Smooth muscle cell (in vitro differentiated cells): Measurements from ENCODE around the gene SULF2. TPM values are rescaled to one million over a fixed set of nuclear protein-coding genes. Genes with fewer than 3 reads are reported as not detected.

Experiments
- DNase-seq: peaks from one replicate; lab custom pipeline; 2025; ENCODE audit not compliant: unreplicated experiment; lab: John Stamatoyannopoulos, UW
- H2AFZ ChIP-seq: fragments of 200-600 bp; sonication (generic); 2 replicates; pipeline ENCODE4 v1.6.0; 2016; ENCODE audit warnings: antibody characterized with exemption, low read depth, mild to moderate bottlenecking
- H3F3A ChIP-seq: fragments of 200-600 bp; sonication (generic); 2 replicates; pipeline ENCODE4 v1.6.0; 2017; ENCODE audit warnings: antibody characterized with exemption, low read depth
- H3K27ac ChIP-seq: fragments of 200-600 bp; sonication (generic); 2 replicates; pipeline ENCODE4 v1.5.1; 2016; ENCODE audit warnings: low read depth, mild to moderate bottlenecking
- H3K27me3 ChIP-seq: fragments of 200-600 bp; sonication (generic); 2 replicates; pipeline ENCODE4 v1.6.1; 2016; ENCODE audit warnings: low read depth, mild to moderate bottlenecking
- H3K36me3 ChIP-seq: fragments of 200-600 bp; sonication (generic); 2 replicates; pipeline ENCODE4 v1.5.1; 2016; ENCODE audit warnings: low read depth
- H3K4me1 ChIP-seq: fragments of 200-600 bp; sonication (generic); 2 replicates; pipeline ENCODE4 v1.5.1; 2016; ENCODE audit warnings: low read depth
- H3K4me2 ChIP-seq: fragments of 200-600 bp; sonication (generic); 2 replicates; pipeline ENCODE4 v1.6.0; 2016; ENCODE audit warnings: mild to moderate bottlenecking
- H3K4me3 ChIP-seq: fragments of 200-600 bp; sonication (generic); 2 replicates; pipeline ENCODE4 v1.5.1; 2016; ENCODE audit warnings: mild to moderate bottlenecking
- H3K79me2 ChIP-seq: fragments of 200-600 bp; sonication (generic); 2 replicates; pipeline ENCODE4 v1.6.0; 2016; ENCODE audit warnings: low read depth, mild to moderate bottlenecking
- H3K9ac ChIP-seq: fragments of 200-600 bp; sonication (generic); 2 replicates; pipeline ENCODE4 v1.6.0; 2016; ENCODE audit warnings: low read depth
- H3K9me3 ChIP-seq: fragments of 200-600 bp; sonication (generic); replicated peaks from 2 replicates; pipeline ENCODE4 v1.5.1; 2016; ENCODE audit warnings: low read depth
- H4K20me1 ChIP-seq: fragments of 200-600 bp; sonication (generic); 2 replicates; pipeline ENCODE4 v1.6.0; 2016; ENCODE audit warnings: low read depth
- WGBS: methylation state at CpG from one replicate; pipeline ENCODE4 v1.1.7; 2016; ENCODE audit warnings: low lambda C conversion rate; 5-methylcytosine and 5-hydroxymethylcytosine counted together
- polyA plus RNA-seq: library from polyadenylated mRNA; unstranded; fragments of >200 nt; fragmentation: Nextera tagmentation; extraction: Ambion mirVana; gene quantifications from 2 replicates; pipeline ENCODE4 v1.2.1, GENCODE V29; 2016
- total RNA-seq: library from RNA; depleted of rRNA; stranded (reverse); fragments of >200 nt; gene quantifications from 2 replicates; pipeline ENCODE4 v1.2.3, GENCODE V29; 2014
- TF ChIP-seq, protein P1 (sequence below): fragments of 200-600 bp; sonication (generic); IDR thresholded peaks from 2 replicates; pipeline ENCODE4 v1.5.1; 2017; ENCODE audit warnings: borderline replicate concordance, mild to moderate bottlenecking, antibody characterized with exemption; ENCODE audit not compliant: insufficient read depth, poor library complexity, severe bottlenecking

The SULF2 gene
- total and polyA plus RNA-seq, 2 experiments from 2014 or later = 109 to 144 TPM

DNA sequence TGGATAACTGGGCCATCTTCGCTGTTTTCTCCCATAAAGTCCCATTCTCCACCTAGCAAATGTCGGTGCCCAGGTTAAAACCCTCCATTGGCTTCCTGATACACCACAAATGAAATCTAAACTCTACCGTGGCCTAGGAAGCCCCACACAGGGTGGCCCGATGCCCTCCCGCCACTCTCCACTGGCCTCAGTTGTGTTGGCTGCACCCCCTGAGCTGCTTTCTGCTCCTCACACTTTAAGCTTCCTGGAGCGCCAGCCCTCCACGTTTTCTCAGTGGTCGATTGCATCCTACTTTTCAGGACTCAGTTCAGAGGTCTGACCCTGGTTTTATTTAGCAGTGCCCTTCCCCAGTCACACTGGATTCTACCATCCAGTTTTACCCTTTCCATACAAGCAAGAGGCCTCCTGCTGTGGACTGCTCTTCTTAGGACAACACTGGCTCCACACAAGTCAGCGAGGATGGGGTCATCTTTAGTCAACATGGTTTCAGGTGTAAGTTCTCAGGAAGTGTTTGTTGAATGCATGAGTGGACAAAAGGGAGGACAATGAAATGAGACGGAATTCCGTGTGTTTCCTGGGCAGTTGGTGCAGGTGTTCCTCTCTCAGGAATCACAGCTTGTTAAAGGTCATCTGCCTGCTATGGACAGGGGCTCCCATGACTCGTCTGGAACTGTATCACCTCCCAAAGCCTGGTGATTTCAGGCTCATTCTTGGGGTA, 124.1 kb downstream of the SULF2 start:
- TF ChIP-seq, protein P1, sequence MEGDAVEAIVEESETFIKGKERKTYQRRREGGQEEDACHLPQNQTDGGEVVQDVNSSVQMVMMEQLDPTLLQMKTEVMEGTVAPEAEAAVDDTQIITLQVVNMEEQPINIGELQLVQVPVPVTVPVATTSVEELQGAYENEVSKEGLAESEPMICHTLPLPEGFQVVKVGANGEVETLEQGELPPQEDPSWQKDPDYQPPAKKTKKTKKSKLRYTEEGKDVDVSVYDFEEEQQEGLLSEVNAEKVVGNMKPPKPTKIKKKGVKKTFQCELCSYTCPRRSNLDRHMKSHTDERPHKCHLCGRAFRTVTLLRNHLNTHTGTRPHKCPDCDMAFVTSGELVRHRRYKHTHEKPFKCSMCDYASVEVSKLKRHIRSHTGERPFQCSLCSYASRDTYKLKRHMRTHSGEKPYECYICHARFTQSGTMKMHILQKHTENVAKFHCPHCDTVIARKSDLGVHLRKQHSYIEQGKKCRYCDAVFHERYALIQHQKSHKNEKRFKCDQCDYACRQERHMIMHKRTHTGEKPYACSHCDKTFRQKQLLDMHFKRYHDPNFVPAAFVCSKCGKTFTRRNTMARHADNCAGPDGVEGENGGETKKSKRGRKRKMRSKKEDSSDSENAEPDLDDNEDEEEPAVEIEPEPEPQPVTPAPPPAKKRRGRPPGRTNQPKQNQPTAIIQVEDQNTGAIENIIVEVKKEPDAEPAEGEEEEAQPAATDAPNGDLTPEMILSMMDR = no peak
- no peaks in the 10 kb centered on the region for H3K36me3 ChIP-seq
- H3K4me2 ChIP-seq = no peak overlapping the region
- H2AFZ ChIP-seq = no peak overlapping the region
- H3K79me2 ChIP-seq = no peaks in the 10 kb centered on the region
- 95% methylated on average over 12 of the region's 12 CpGs for WGBS
- no peaks in the 10 kb centered on the region for H4K20me1 ChIP-seq
- no peaks in the 10 kb centered on the region for H3K27me3 ChIP-seq
- peaks cover 4% of the 10 kb centered on the region for H3K4me1 ChIP-seq
- no peak overlapping the region for H3K9ac ChIP-seq
- H3K4me3 ChIP-seq = no peak overlapping the region
- no peaks in the 10 kb centered on the region for H3K9me3 ChIP-seq
- H3K27ac ChIP-seq = no peak overlapping the region
- no peak for DNase-seq
- peaks cover 3% of the 10 kb centered on the region for H3F3A ChIP-seq

DNA sequence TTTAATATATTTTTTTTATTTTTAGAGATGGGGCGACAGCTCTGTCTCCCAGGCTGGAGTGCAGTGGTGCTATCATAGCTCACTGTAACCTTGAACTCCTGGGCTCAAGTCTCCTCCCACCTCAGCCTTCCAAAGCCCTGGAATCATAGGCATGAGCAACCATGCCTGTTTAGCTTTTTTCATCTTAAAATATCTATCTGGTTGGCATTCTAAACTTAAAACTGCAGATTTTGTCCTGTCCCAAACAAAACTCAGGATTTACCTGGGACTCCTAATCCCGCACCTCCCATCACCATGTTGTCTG, 124.7 kb downstream of the SULF2 start:
- WGBS = 100% methylated on average over 2 of the region's 2 CpGs
- TF ChIP-seq, protein P1 = no peak

DNA sequence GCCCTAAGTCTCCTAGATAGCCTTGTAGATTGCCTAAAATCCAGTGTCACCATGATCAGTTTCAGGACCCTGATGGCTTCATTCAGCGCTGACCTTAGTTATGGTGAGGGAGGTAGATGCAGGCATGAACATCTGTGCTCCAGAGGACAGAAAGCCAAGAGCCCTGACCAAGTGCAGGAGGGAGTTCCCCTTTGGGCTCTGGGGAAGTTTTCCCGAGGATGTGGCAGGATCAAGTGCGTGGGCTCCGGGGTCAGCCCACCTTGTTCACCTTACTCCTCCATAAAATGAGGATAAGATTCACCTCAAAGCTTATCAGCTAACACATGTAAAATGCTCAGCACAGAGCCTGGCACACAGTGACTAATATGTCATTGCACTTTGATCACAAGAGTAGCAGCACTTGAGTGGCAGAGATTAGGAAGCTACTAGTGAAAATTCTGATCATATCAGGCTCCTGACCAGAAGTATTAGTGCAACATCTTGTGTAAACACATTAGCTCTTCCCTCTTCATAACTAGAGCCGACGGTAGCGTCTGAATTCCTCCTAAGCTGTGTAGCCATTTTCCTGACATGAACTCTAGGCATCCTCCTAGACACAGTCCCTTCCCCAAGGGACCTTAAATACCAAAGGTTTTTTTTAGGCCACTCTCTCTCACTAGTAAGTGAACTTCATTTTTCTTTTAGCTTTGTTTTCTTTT, 125.2 kb downstream of the SULF2 start:
- H3K4me3 ChIP-seq = no peak overlapping the region
- no peaks in the 10 kb centered on the region for H3K9me3 ChIP-seq
- no peaks in the 10 kb centered on the region for H3K36me3 ChIP-seq
- no peak overlapping the region for H2AFZ ChIP-seq
- H4K20me1 ChIP-seq = no peaks in the 10 kb centered on the region
- H3K4me1 ChIP-seq = peaks cover 4% of the 10 kb centered on the region
- no peak overlapping the region for H3K27ac ChIP-seq
- no peaks in the 10 kb centered on the region for H3K79me2 ChIP-seq
- H3K4me2 ChIP-seq = no peak overlapping the region
- TF ChIP-seq, protein P1 = no peak
- no peaks in the 10 kb centered on the region for H3K27me3 ChIP-seq
- peaks cover 3% of the 10 kb centered on the region for H3F3A ChIP-seq
- DNase-seq = no peak
- WGBS = 86% methylated on average over 7 of the region's 7 CpGs
- H3K9ac ChIP-seq = no peak overlapping the region

More for the DNA sequence above, 124.7 kb downstream of the SULF2 start:
- Histone ChIP-seq H4K20me1 (no peaks in the 10 kb centered on the region), H3K36me3 (no peaks in the 10 kb centered on the region), H3K27me3 (no peaks in the 10 kb centered on the region), H3K4me2 (no peak overlapping the region), H3K79me2 (no peaks in the 10 kb centered on the region), H3K27ac (no peak overlapping the region), H3K4me3 (no peak overlapping the region), H3F3A (peaks cover 3% of the 10 kb centered on the region), H3K4me1 (peaks cover 4% of the 10 kb centered on the region), H3K9me3 (no peaks in the 10 kb centered on the region), H2AFZ (no peak overlapping the region), H3K9ac (no peak overlapping the region)
- DNase-seq = no peak

DNA sequence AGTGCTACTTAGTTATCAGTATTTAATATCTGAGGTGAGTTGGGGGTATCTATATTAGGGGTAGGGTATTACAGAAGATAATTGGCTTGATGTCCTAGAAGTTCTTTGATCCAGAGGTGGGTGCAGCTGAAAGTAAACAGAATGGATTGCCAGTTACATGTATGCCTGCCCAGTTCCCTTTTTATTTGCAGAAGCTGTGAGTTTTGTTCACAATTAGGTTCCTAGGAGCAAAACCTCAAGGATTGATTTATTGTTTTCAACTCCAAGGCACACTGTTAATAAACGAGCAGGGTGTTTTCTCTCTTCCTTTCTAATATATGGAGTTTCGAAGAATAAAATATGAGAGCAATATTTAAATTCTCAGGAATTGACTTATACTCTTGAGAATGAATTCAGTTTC, 129.0 kb downstream of the SULF2 start:
- H3F3A ChIP-seq = peaks cover 10% of the 10 kb centered on the region
- peaks cover 13% of the 10 kb centered on the region for H3K4me1 ChIP-seq
- no peak overlapping the region for H3K27ac ChIP-seq
- no peaks in the 10 kb centered on the region for H3K9me3 ChIP-seq
- H3K27me3 ChIP-seq = no peaks in the 10 kb centered on the region
- TF ChIP-seq, protein P1 = no peak
- no peak overlapping the region for H2AFZ ChIP-seq
- no peak overlapping the region for H3K4me3 ChIP-seq
- no peak for DNase-seq
- H3K9ac ChIP-seq = no peak overlapping the region
- H3K36me3 ChIP-seq = peaks cover 14% of the 10 kb centered on the region
- no peaks in the 10 kb centered on the region for H3K79me2 ChIP-seq
- H3K4me2 ChIP-seq = no peak overlapping the region
- H4K20me1 ChIP-seq = no peaks in the 10 kb centered on the region
- 90% methylated on average over 2 of the region's 2 CpGs for WGBS
